HG03442 (cell line): ENCODE results near the gene SPRR1A.
"Not testable (repeated sequence)": the region's sequence is repeated elsewhere in the genome, so short reads cannot be mapped to it uniquely, and the experiment has no call there.

Experiments used
- ATAC-seq: cut with Tn5 transposase; IDR thresholded peaks from one replicate; pipeline ENCODE4 v1.9.1; 2021; ENCODE audit warnings: mild to moderate bottlenecking, moderate library complexity; ENCODE audit not compliant: unreplicated experiment

Gene SPRR1A

GRCh38 chr1:152972196-152972886 lies 11.5 kb upstream of the SPRR1A start:
- ATAC-seq, result no peak

GRCh38 chr1:152976688-152977087 lies 7.2 kb upstream of the SPRR1A start:
- no peak for ATAC-seq

GRCh38 chr1:152977614-152978013 lies 6.3 kb upstream of the SPRR1A start:
- no peak for ATAC-seq

- ATAC-seq, result no peak
These were observed 3.2 kb upstream of the SPRR1A start for GRCh38 chr1:152980676-152981075.

DNA sequence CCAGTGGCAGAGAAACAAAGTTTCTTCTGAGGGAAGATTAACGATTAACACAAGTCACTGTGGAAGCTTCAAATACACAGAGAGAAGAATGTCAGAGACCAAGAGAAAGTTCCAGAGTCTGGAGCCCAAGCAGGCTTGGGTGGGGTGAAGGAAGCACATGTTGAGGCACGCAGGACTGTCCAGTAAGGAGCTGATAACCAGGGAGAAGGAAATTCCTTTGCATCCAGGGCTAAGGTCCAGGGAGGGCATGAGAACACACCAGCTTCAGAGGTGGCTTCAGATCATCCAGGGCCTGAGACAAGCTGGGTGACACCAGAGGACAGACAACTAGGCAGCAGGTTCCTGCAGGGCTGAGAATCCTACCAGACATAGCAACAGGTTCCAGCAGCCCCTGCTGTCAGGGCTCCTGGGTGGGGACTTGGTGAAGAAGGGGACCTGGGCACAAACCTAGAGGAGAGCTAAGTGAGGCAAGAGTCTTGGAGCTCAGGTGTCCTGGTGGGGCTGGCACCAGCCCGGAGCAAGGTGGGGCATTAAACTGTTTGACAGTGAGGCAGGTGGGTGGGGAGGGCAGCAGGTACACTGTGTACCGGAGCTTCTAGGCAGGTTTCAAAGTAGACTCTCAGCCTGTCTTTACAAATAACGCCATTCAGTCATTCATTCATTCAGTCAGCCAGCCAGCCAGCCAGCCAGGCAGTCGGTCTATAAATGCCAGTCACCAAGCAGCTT lies 2.6 kb upstream of the SPRR1A start:
- ATAC-seq, result no peak

DNA sequence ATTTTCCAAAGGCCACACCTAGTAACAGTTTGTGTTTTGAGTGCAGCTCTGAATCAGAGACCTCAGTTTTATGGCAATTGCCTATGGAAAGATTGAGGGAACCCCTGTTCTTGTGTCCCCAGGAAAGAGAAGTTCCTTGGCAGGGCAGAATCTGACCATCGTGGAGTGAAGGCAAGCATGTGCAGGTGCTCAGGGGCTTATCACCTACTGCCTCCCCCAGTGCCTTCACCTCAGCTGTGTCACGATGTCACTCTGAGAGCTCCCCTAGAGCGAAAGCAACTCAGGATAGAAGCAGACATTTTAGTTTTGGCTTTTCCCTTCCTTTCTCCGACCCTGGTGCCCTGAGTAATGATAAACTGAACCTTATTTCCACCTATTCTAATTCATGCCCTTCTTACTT lies 1.8 kb upstream of the SPRR1A start:
- ATAC-seq, result no peak

DNA sequence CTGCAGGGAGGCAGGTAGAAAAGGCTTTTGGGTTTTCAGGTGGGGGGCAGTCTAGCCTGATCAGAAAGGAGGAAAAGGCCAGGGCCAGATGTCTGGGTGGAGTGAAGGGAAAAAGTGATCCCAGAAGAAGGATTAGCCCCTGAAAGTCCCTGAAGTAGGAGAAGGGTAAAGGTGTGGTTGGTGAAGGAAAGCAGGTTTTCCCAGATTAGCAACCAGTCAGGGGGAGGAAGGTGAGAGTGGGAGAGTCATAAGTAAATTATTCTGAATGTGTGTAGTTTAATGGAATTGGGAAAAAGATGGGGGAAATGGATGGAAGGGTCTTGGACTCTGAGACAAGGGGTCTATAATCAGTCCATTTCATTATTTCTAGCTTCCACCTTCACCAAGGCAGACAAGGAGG lies 647 bp upstream of the SPRR1A start:
- ATAC-seq, result no peak

- no peak for ATAC-seq
These were observed 2.7 kb downstream of the SPRR1A start for GRCh38 chr1:152986578-152986977.

- ATAC-seq, result no peak
These were observed 9.3 kb downstream of the SPRR1A start for GRCh38 chr1:152993186-152993585.

- ATAC-seq, result no peak
These were observed 12.0 kb downstream of the SPRR1A start for GRCh38 chr1:152995842-152996241.

DNA sequence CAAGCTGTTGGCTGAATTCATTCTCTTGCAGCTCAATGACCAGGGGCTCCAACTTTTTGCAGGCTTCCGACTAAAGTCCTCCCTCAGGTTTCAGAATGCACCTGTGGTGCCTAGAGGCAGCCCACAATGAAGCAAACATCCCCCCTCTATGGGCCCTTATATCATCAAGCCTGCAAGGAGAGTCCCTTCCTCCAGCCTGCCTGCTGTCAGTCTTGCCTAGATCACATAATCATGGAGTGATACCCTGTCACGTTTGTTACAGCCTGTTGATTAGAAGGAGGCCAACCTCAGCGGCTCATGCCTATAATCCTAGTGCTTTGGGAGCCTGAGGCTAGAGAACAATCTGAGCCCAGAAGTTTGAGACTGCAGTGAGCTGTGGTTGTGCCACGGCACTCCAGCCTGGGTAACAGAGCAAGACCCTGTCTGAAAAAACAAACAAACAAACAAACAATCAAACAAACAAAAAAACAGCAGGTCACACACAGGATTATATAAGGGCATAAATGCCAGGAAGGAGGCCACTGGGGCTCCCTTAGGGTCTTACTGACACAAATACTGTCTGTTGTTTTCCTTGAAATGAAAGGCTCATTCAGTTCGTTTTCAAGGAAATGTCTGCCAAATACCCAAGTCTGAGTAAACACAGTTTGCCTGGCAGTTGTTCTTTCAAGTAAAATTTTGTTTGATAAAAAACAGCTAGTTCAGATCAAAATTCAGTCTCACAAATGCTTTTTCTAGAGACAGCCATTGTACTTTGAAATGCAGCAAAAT lies 12.9 kb downstream of the SPRR1A start:
- ATAC-seq, result no peak

- ATAC-seq, result no peak
These were observed 14.0 kb downstream of the SPRR1A start for GRCh38 chr1:152997901-152998300.

GRCh38 chr1:152998476-152998875 lies 14.6 kb downstream of the SPRR1A start:
- ATAC-seq, result no peak

- no peak for ATAC-seq
These were observed 15.9 kb downstream of the SPRR1A start for GRCh38 chr1:152999818-153000217.

GRCh38 chr1:153000294-153000693 lies 16.4 kb downstream of the SPRR1A start:
- ATAC-seq, result no peak

DNA sequence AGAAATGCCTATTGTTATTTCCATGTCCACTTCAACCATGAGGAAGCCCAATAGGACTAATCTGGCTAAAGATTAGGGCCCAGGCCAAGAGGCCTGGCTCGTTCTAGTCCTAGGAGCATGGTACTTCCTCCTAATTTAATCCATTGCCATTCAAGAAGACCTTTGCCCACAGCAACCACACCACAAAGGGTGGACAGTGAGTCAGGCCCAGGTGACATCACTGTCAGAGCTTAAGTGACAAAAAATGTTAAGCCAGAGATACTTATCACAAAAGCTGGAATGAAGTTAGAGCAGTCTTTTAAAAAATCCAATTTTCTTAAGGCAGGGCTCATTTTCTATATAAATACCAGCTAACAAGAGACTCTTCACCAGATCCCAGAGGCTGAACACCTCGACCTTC lies 17.5 kb downstream of the SPRR1A start, which contains the start of gene SPRR3:
TSS of gene SPRR3 (plus strand) at position 368 of the 400 bp plus-strand sequence. CDS start 1,272 bp downstream, outside the sequence.
- no peak for ATAC-seq

DNA sequence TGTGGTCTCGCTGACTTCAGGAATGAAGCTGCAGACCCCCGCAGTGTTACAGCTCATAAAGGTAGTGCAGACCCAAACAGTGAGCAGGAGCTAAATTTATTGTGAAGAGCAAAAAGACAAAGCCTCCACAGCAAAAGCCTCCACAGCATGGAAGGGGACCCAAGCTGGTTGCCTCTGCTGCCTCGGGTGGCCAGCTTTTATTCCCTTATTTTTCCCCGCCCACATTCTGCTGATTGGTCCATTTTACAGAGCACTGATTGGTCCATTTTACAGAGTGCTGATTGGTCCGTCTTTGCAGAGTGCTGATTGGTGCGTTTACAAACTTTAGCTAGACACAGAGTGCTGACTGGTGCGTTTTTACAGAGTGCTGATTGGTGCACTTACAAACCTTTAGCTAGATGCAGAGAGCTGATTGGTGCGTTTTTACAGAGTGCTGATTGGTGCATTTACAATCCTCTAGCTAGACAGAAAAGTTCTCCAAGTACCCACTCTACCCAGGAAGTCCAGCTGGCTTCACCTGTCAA lies 27.4 kb downstream of the SPRR1A start:
- ATAC-seq, result not testable (repeated sequence)

GRCh38 chr1:153021829-153022228 lies 37.9 kb downstream of the SPRR1A start:
- ATAC-seq, result not testable (repeated sequence)

DNA sequence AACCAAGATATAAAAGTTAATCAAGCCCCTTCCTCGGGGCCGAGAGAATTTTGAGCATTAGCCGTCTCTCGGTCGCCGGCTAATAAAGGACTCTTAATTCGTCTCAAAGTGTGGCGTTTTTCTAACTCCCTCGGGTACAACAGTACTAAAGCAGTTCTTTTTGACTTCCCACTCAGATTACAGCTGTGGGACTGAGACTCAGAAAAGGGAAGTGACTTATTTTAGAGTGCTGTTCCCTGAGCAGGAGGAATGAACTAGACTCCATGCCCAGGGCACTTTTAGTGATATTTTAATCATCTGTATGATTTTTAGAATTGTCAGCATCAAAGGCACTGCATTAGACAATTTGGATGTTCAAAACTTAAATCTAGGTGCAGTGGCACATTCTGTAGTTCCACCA lies 38.5 kb downstream of the SPRR1A start:
- not testable (repeated sequence) for ATAC-seq

DNA sequence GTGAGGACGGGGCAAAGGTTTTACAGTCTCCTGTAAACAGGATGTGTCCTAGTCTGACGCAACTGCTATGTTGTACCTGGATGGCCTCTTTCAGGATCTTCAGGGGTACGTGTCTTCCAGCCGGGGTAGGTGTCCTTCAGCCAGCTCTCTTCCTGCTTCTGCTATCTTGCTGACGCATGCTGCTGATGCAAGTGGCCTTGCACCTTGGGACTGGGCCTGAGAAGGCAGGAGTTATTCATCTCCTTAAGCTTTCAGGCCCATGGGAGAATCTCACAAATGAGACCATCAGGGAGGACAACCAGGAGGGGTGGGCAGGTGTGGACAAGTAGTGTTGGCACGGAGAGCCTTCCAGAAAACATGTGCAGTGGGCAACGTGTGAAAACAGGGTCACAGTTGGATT lies 39.2 kb downstream of the SPRR1A start:
- ATAC-seq, result no peak

- no peak for ATAC-seq
These were observed 40.5 kb downstream of the SPRR1A start for GRCh38 chr1:153024413-153024812.
